Measurements from ENCODE around the gene MAPRE2. TPM values are rescaled to one million over a fixed set of nuclear protein-coding genes. Genes with fewer than 3 reads are reported as not detected.

MAPRE2 gene
- total RNA-seq, 1 experiment from 2014 or later, result 2.8 TPM

DNA sequence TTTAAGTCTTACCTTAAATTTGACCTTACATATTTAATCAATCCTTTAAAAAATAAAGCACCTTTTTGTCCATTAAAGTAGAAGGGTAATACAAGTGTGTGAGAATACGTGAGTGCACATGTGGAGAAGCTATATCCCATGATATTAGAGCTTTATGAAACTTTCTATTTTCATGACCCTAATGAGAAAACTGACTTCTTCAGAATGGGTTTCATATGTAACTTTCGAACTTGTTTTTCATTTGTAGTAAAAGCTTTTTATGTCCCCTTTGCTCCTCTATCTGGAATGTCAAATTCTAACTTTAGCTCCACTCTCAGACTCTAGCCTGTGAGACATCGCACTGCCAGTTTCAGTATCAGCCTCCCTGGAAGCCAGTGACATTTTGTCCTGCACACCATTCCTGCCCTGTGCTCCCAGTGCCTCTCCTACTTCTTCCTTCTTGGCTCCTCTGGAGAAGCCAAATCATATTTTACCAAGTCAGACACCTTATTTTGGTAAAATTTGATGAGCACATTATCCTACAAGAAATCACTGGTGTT, 42.0 kb downstream of the MAPRE2 start:
- TF ChIP-seq, protein P1, sequence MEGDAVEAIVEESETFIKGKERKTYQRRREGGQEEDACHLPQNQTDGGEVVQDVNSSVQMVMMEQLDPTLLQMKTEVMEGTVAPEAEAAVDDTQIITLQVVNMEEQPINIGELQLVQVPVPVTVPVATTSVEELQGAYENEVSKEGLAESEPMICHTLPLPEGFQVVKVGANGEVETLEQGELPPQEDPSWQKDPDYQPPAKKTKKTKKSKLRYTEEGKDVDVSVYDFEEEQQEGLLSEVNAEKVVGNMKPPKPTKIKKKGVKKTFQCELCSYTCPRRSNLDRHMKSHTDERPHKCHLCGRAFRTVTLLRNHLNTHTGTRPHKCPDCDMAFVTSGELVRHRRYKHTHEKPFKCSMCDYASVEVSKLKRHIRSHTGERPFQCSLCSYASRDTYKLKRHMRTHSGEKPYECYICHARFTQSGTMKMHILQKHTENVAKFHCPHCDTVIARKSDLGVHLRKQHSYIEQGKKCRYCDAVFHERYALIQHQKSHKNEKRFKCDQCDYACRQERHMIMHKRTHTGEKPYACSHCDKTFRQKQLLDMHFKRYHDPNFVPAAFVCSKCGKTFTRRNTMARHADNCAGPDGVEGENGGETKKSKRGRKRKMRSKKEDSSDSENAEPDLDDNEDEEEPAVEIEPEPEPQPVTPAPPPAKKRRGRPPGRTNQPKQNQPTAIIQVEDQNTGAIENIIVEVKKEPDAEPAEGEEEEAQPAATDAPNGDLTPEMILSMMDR (conservative IDR thresholded peaks at IDR 0.05; ENCODE audit: low read depth, low read length), result no peak
- TF ChIP-seq EZH2phosphoT487 (IDR thresholded peaks at IDR 0.05; ENCODE audit: borderline replicate concordance, low read length) (no peak), EZH2 (IDR thresholded peaks at IDR 0.05; ENCODE audit: low read length, unreplicated experiment) (no peak)
- H3K27me3 ChIP-seq (ENCODE audit: low read length), result no peaks in the 10 kb centered on the region
- H3F3A ChIP-seq (ENCODE audit: low read length, unreplicated experiment), result no peaks in the 10 kb centered on the region
- H3K4me1 ChIP-seq (ENCODE audit: insufficient read depth, low read length), result no peaks in the 10 kb centered on the region
- POLR2A ChIA-PET (ENCODE audit: unreplicated experiment), result no interaction called here
- H3K9me2 ChIP-seq (replicated peaks; ENCODE audit: low read length), result no peaks in the 10 kb centered on the region
- H3K9me3 ChIP-seq (ENCODE audit: low read length), result no peaks in the 10 kb centered on the region
- no peak overlapping the region for H3K4me2 ChIP-seq (ENCODE audit: low read length)
- H3K27ac ChIP-seq (ENCODE audit: low read length), result no peak overlapping the region
- no peak overlapping the region for H3K4me3 ChIP-seq (ENCODE audit: low read length)
- intact Hi-C loops (cut with micrococcal nuclease), result no loop called here
- no peaks in the 10 kb centered on the region for H4K20me1 ChIP-seq (ENCODE audit: low read length)
- ATAC-seq, result no peak
- H3K9ac ChIP-seq (ENCODE audit: low read length), result no peak overlapping the region
- CTCF ChIA-PET, result no interaction called here
- no peaks in the 10 kb centered on the region for H3K79me2 ChIP-seq (ENCODE audit: low read length)
- no peaks in the 10 kb centered on the region for H3K36me3 ChIP-seq (ENCODE audit: low read depth, low read length)
- no TSS peak for BruUV-seq (replicated peaks)
- H2AFZ ChIP-seq (ENCODE audit: low read length), result no peak overlapping the region
- no peak for DNase-seq

DNA sequence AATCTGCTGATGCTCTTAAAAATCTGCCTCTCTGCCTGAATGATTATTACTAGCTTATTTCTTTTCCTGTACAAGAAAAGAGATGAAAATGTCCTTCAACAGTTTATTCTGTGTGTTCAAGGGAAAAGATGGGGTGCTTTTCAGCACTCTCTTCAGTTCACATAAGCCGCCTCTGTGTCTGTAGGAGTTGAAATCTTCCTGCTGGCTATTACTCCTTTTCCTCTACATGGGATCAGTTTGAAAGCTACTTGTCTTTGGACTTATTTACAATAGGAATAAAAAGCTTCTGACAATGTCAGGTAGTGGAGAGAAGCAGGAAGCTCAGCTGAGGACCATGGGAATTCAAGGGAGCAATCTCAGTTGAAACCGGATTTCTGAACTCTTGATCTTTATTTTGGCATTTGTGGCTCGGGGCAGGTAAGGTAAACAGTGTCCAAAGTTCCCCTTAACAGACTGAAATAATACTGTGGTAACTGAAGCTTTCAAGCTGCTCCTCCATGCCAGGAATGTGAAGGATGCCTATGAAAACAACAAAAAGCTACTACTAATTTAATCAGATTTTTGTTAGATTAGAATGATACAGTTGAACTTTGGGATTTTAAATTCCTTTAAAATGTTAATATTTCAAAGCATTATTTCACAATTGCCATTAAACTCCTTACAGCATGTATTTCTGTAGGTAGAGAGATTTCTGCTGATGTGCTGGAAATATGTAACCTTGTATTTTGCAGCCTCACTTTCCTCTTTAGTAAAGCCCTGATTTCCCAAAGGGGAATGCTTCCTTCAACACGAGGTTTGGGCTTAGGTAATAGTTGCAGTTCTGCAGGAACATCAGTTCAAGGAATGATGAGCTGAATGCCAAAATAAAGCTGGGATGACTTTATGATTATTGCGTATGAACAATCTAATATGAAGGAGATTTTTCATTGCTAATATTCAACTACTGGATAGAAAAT, 43.6 kb downstream of the MAPRE2 start:
- Histone ChIP-seq H3K27me3 (ENCODE audit: low read length) (no peaks in the 10 kb centered on the region), H3K9me3 (ENCODE audit: low read length) (no peaks in the 10 kb centered on the region), H3K36me3 (ENCODE audit: low read depth, low read length) (no peaks in the 10 kb centered on the region), H3K4me1 (ENCODE audit: insufficient read depth, low read length) (no peaks in the 10 kb centered on the region), H2AFZ (ENCODE audit: low read length) (no peak overlapping the region), H3K79me2 (ENCODE audit: low read length) (no peaks in the 10 kb centered on the region), H3K27ac (ENCODE audit: low read length) (no peak overlapping the region), H3K9ac (ENCODE audit: low read length) (no peak overlapping the region), H3K4me2 (ENCODE audit: low read length) (no peak overlapping the region), H3F3A (ENCODE audit: low read length, unreplicated experiment) (no peaks in the 10 kb centered on the region), H4K20me1 (ENCODE audit: low read length) (no peaks in the 10 kb centered on the region), H3K4me3 (ENCODE audit: low read length) (no peak overlapping the region), H3K9me2 (replicated peaks; ENCODE audit: low read length) (no peaks in the 10 kb centered on the region)
- ATAC-seq (no peak), DNase-seq (no peak)
- no TSS peak for BruUV-seq (replicated peaks)
- intact Hi-C loops (cut with micrococcal nuclease), result no loop called here
- POLR2A ChIA-PET (ENCODE audit: unreplicated experiment), result no interaction called here
- CTCF ChIA-PET, result interaction anchor here (0.6 kb wide), 1 partner anchor 43 kb away, joined by 7 read pairs; no protein-coding TSS in a partner anchor
- no peak for TF ChIP-seq EZH2phosphoT487 (IDR thresholded peaks at IDR 0.05; ENCODE audit: borderline replicate concordance, low read length)
- TF ChIP-seq EZH2 (IDR thresholded peaks at IDR 0.05; ENCODE audit: low read length, unreplicated experiment), result no peak
- TF ChIP-seq, protein P1 (conservative IDR thresholded peaks at IDR 0.05; ENCODE audit: low read depth, low read length), result no peak
